Daoy (cell line): Measurements from ENCODE around the gene VMO1. TPM values are rescaled to one million over a fixed set of nuclear protein-coding genes. Genes with fewer than 3 reads are reported as not detected.
"Not testable (repeated sequence)": the region's sequence is repeated elsewhere in the genome, so short reads cannot be mapped to it uniquely, and the experiment has no call there.

Experiments
- DNase-seq: peaks from one replicate; pipeline ENCODE4 v3.0.0-alpha.2; 2015; ENCODE audit warnings: low read depth
- total RNA-seq: library from RNA; depleted of rRNA; stranded (reverse); fragments of >200 nt; shearing (Covaris generic); gene quantifications from 2 replicates; pipeline ENCODE4 v1.2.3, GENCODE V29; 2014; rRNA removed

Gene VMO1
- total RNA-seq = not detected in 2 replicates

GRCh38 chr17:4786106-4786511 is at the start of gene VMO1:
Gene VMO1 (minus strand): TSS chr17:4786364. CDS start chr17:4786352, 12 bp downstream.
- peak; percentile 58 for DNase-seq

- no peak for DNase-seq
These were observed 48.5 kb upstream of the VMO1 start for GRCh38 chr17:4834681-4835020.

GRCh38 chr17:4833941-4834680 is 47.9 kb upstream of the VMO1 start:
- peak; percentile 50 for DNase-seq

- peak; percentile 97 for DNase-seq
These were observed 47.2 kb upstream of the VMO1 start, which contains the start of gene MINK1 for GRCh38 chr17:4833178-4833940. Gene MINK1 (plus strand): TSS chr17:4833340. CDS start chr17:4833584, 244 bp downstream.

- DNase-seq = not testable (repeated sequence)
These were observed 46.6 kb upstream of the VMO1 start for GRCh38 chr17:4832829-4833177.

GRCh38 chr17:4827399-4827798 is 41.2 kb upstream of the VMO1 start:
- DNase-seq = no peak

- DNase-seq = no peak
These were observed 37.4 kb upstream of the VMO1 start for GRCh38 chr17:4823373-4824089.

GRCh38 chr17:4822835-4823234 is 36.7 kb upstream of the VMO1 start:
- DNase-seq = no peak

GRCh38 chr17:4818276-4818675 is 32.1 kb upstream of the VMO1 start:
- DNase-seq = no peak

GRCh38 chr17:4816826-4817225 is 30.7 kb upstream of the VMO1 start:
- DNase-seq = no peak

- no peak for DNase-seq
These were observed 29.0 kb upstream of the VMO1 start for GRCh38 chr17:4815043-4815675.

GRCh38 chr17:4812690-4813089 is 26.5 kb upstream of the VMO1 start:
- DNase-seq = no peak

- no peak for DNase-seq
These were observed 25.3 kb upstream of the VMO1 start for GRCh38 chr17:4811471-4811870.

- no peak for DNase-seq
These were observed 24.6 kb upstream of the VMO1 start for GRCh38 chr17:4810696-4811290.

GRCh38 chr17:4808378-4808767 is 22.2 kb upstream of the VMO1 start:
- DNase-seq = no peak

- no peak for DNase-seq
These were observed 21.6 kb upstream of the VMO1 start for GRCh38 chr17:4807605-4808377.

- DNase-seq = peak; percentile 94
These were observed 20.8 kb upstream of the VMO1 start, which contains the start of gene PLD2 for GRCh38 chr17:4806777-4807604. Gene PLD2 (plus strand): TSS chr17:4807152. CDS start chr17:4807773, 621 bp downstream.

- no peak for DNase-seq
These were observed 20.3 kb upstream of the VMO1 start for GRCh38 chr17:4806456-4806776.

GRCh38 chr17:4802228-4802627 is 16.1 kb upstream of the VMO1 start, which contains the start of gene C17orf114:
Gene C17orf114 (minus strand): TSS chr17:4802328.
- no peak for DNase-seq
